Activated CD4-positive, CD25-positive, alpha-beta regulatory T cell treated with anti-CD3 and anti-CD28 coated beads, Interleukin-2, amount 50 U/mL, for 16 hours (primary cell): ENCODE results near the gene NEURL2.
"Not testable (repeated sequence)": the region's sequence is repeated elsewhere in the genome, so short reads cannot be mapped to it uniquely, and the experiment has no call there.

Experiments
- DNase-seq: peaks from one replicate; pipeline ENCODE4 v3.0.0-alpha.2; 2020; ENCODE audit warnings: low read depth, low spot score

Gene NEURL2

GRCh38 chr20:45898285-45898684, 7.3 kb upstream of the NEURL2 start:
- DNase-seq, result no peak

- no peak for DNase-seq
Observed at GRCh38 chr20:45897692-45898091, 6.7 kb upstream of the NEURL2 start.

GRCh38 chr20:45897289-45897688, 6.3 kb upstream of the NEURL2 start:
- DNase-seq, result no peak

GRCh38 chr20:45896641-45897161, 5.7 kb upstream of the NEURL2 start:
- no peak for DNase-seq

GRCh38 chr20:45894797-45895196, 3.8 kb upstream of the NEURL2 start:
- no peak for DNase-seq

DNA sequence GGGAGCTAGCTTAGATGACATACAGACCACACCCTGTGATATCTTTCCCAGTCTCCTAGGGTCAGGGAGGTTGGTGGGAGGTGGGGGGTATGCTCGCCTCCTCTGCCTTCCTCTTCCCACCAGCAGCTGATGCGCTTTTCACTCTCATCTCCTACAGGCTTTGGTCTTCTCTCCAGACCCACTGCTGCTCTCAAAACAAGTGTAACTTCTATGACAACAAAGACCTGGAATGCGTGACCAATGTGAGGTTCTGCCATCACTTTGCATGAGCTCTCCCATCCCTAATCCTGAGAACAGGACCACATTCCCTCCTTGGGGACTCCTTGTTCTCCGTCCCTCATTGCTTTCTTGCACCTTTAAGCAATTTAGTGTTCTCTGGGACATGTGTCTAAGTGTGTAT, 2.8 kb upstream of the NEURL2 start:
- DNase-seq, result no peak

DNA sequence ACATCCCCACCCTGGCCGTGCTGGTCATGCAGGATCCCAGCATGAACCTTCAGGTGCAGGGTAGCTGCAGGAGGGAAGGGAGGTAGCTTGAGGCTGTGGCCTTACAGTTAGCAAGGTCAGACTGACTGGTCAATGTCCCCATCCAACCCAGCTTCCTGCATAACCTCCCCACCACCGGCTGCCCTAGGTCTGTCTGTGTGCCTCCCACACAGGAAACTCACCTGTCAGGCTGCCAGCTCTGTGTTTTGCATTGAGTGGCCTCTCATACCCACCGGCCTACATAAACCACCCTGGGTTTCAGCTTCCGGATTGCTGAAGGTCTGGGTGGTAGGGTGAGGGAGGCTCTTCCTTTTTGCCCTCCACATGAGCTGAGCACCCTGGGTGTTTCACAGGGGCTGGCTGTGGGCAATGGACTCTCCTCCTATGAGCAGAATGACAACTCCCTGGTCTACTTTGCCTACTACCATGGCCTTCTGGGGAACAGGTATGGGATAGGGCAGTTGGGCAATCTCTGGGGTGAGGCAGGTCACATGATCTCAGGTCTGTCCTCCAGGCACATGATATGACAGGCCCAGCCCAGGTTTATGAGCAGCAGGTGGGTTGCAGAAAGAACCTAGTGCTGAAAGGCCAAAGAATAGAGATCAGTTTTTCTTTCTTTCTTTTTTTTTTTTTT, 2.0 kb upstream of the NEURL2 start:
- no peak for DNase-seq

- no peak for DNase-seq
Observed at GRCh38 chr20:45892049-45892825, 1.2 kb upstream of the NEURL2 start.

- no peak for DNase-seq
Observed at GRCh38 chr20:45890077-45890984, 677 bp downstream of the NEURL2 start.

- no peak for DNase-seq
Observed at GRCh38 chr20:45888681-45889080, 2.3 kb downstream of the NEURL2 start.

- DNase-seq, result no peak
Observed at GRCh38 chr20:45887346-45887715, 3.7 kb downstream of the NEURL2 start, which contains the start of gene SPATA25. TSS of gene SPATA25 (minus strand) at chr20:45887622. CDS start at chr20:45887590, 32 bp downstream.

DNA sequence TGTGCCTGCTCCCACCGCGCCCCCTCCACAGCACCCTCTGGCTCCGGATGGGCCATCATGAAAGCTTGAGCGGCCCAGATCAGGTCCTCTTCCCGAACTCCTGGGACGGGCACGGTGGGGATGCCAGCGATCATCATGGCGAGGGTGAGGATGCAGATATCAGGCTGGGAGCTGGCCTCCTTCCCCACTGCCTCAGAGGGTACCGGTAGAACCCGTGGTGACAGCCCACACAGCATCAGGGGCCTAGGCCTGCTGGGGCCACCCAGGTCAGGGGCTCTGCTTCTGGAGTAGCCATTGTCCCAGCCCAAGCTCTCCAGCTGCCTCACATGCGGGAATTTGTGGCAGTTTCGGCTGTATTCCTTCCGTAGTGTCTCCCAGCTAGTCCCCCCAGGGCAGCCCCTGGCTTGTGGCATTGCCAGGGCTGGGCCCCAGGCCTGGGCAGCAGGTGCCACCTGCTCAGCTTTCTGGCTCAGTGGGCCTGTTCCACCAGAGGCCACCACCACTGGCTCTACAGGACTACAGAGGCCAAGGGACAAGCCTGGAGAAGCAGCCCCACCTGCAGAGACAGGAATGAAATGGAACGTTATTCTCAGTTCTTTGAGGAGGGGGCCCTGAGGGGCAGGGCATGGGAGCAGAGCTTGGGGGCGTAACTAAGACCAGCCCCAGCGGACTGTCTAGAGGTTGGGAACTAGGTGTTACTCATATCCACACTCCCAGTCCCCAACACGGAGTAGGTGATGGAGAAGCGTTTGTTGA, 4.2 kb downstream of the NEURL2 start:
- DNase-seq, result no peak

- DNase-seq, result no peak
Observed at GRCh38 chr20:45883100-45883469, 7.9 kb downstream of the NEURL2 start.

DNA sequence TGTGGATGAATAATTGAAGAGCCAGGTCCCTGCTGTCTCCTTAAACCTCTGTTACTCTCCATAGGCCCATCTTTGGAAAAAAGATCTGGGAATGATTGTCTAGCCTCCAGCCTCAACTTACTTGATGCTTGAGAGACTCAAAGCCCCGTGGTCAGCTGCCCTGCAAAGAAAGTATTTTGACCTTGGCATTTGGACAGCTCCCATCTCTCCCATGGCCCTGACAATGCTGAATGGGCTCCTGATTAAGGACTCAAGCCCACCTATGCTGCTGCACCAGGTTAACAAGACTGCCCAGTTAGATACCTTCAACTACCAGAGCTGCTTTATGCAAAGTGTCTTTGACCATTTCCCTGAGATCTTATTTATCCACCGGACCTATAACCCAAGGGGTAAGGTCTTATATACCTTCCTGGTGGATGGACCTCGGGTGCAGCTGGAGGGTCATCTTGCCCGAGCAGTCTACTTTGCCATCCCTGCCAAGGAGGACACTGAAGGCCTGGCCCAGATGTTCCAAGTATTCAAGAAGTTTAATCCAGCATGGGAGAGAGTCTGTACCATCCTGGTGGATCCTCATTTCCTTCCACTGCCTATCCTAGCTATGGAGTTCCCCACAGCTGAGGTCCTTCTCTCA, 8.4 kb downstream of the NEURL2 start:
- no peak for DNase-seq

DNA sequence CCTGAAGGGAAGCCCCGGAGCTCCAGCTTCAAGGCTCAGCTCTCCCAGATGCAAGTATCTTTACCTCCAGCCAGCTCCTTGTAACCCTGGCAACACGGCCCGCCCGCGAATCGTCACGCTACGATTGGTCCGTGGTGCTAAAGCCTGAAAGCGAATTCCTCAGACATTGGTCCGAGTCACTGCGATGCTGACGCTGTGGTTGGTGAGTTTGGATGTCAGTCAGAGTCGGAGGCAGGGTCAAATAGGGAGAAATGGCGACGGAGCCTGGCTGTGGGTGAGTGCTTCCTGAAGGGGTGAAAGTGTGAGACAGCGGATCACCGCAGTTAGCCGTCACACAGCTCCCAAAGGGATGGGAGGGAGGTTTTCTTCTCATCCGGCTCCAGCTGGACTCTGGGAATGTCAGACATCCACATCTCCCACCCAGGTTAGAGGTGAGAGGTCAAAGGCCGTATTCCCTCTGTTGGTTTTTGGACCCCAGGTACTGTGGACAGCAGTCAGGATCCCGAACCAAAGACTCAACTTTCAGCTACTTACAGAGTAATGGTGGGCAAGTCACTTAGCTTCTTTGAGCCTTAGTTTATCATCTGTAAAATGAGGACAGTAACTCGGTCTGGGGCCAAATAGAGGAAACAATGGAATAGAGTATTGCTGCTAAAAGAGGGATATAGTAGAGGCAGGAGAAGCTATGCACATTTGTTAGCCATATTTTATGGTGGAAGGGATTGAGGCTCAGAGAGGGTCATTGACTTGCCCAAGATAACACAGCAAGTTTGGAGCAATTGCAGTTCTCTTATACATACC, 9.8 kb downstream of the NEURL2 start, which contains the start of gene ZSWIM1:
Gene ZSWIM1 (plus strand): TSS at position 240 of the 801 bp plus-strand sequence. CDS start 1,366 bp downstream, outside the sequence.
- peak; percentile 98 for DNase-seq

DNA sequence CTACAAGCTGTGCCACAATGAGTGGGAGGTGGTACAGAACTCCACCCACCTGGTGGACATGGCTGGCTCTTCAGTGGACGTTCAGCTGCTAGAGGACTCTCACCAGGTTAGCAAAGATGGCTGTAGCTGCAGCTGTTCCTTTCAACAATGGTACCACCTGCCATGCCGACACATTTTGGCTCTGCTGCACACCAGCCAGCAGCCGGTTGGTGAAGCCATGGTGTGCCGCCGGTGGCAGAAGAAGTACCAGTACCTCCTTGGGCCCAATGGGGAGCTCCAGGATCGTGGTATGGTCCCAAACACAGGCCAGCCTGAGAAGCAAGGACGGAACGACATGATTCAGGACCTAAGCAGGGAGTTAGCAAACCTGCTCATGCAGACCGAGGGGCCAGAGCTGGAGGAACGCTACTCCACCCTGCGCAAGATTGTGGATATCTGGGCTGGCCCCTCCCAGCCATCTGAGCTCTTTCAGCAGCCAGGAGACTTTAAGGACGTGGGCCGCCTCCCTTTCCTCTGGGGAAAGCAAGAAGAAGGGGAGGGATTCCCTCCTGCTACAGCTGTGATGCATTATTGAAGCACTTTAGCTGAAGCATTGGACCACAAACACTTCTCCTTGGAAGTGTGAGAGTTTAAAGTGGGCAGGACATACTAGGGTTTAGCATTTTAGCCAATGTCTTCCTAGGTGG, 12.8 kb downstream of the NEURL2 start:
- no peak for DNase-seq

DNA sequence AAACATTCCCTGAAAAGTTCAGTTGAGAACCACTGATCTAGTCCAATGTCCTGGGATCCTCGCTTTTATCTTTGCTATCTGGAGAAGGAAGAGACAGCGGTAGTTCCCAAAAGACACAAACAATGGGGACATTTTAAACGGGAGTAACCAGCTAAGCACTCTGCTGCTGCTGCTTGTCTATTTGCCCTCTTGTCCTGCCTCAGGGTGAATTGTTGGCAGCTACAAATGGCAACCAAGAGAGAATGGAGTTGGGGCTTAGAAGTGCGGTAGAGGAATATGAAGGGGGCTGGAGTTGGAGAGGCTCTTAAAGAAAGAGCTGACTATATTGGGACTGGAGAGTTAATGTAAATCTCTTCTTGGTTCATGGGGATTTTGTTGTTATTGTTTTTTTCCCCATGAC, 16.4 kb downstream of the NEURL2 start:
- no peak for DNase-seq

DNA sequence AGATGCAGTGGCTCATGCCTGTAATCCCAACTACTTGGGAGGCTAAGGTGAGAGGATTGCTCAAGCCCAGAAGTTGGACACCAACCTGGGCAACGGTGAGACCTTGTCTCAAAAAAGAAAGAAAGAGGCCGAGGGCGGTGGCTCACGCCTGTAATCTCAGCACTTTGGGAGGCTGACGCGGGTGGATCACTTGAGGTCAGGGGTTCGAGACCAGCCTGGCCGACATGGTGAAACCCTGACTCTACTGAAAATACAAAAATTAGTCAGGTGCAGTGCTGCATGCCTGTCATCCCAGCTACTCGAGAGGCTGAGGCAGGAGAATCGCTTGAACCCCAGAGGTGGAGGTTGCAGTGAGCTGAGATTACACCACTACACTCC, 16.9 kb downstream of the NEURL2 start:
- not testable (repeated sequence) for DNase-seq

- DNase-seq, result no peak
Observed at GRCh38 chr20:45873409-45874103, 17.5 kb downstream of the NEURL2 start.
